GM19468 (cell line): ENCODE measurements around the gene ANGEL2.
"Not testable (repeated sequence)": the region's sequence is repeated elsewhere in the genome, so short reads cannot be mapped to it uniquely, and the experiment has no call there.

ENCODE experiments used
- ATAC-seq: cut with Tn5 transposase; IDR thresholded peaks from one replicate; pipeline ENCODE4 v1.9.1; 2021; ENCODE audit warnings: mild to moderate bottlenecking, moderate library complexity, moderate number of reproducible peaks; ENCODE audit not compliant: unreplicated experiment; ENCODE audit errors: extremely low read depth

ANGEL2 gene

DNA sequence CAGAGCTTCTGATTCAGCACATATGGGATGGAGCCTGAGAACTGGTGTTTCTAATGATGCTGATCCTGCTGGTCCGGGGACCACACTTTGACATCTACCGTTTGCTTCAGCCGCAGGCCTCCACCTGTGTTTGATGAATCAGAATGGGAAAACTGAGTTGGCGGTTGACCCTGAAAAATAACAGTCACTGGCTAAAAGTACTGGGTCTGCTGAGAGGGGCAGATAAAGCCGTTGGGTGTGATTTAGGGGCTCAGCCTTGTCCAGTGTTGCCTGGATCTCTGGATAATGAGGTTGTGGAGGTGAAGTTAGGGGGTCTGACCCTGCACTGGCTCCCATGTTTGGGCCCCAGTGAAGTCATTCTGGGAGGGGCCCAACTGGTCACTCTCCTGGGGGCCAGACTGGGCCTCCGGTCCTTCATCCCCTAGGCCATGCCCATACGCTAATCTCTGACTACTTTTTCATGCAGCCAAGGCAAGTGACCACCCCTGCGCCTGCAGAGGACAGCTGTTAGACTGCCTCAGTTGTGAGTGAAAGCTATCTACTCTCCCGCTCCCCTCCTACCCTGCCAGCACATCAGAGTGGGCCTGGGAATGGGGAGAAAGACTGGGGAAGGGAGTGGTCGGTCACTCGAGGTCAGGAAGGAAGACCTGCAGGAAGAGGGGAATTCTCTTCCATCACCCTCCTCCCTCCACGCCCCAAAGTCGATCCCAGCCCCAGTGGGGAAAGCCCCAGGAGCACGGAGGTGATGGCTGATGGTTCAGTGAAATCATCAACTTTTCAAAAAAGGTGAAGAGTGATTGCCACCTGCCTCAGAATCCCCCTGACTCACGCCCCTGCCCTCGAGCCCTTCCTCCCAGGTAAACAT lies 37.7 kb downstream of the ANGEL2 start:
- peak; percentile 24 for ATAC-seq

DNA sequence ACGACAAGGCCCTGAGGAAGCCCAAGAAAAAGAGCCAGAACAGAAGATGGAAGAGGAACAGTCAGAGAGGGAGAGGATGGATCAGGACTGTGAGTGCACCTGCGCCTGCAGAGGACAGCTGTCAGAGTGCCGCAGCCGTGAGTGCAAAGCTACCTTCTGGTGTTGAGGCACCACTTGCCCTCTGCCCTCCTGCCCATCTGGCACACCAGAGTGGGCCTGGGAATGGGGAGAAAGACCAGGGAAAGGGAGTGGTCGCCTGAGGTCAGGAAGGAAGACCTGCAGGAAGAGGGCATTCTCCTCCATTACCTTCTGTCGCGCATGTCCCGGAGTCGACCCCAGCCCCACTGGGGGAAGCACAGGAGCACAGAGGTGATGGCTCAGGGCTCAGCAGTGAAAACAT lies 39.1 kb downstream of the ANGEL2 start:
- ATAC-seq, result no peak

DNA sequence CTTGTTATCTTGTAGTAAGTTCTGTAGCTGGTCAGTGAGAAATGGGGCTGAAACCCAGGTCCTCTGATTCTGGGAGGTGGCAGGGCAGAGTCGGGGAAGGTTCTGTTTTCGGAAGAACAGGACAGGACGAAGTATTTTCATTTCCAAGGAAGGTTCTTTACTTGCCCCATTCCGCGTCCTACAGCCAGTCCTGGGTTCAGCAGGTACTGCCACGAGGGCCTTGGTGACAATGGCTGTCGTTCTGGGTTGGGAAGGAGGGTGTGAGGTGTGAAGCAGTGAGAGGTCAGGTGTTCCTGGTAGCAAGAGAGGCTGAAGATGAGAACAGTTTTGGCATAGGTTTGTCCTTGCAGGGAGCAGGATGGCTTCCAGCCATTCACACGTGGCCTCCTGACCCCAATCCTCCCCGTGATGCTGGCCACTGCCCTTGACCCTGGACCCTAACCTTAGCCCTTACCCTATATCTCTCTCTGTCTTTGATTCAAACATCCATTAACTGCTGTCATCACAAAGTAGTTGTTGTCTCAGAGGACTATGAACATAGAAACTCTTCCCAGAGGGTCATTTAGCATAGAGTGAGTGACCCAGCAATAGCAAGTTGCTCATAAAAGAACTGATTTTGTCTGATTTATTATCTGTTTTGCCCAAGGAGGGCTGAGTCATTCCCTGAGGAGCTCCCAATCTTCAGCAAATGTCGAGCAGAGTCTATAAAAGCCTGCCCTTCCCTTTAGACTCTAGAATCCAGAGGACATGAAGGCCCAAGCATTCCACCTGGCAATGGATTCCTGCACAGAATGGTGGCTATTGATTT lies 40.4 kb downstream of the ANGEL2 start:
- no peak for ATAC-seq

DNA sequence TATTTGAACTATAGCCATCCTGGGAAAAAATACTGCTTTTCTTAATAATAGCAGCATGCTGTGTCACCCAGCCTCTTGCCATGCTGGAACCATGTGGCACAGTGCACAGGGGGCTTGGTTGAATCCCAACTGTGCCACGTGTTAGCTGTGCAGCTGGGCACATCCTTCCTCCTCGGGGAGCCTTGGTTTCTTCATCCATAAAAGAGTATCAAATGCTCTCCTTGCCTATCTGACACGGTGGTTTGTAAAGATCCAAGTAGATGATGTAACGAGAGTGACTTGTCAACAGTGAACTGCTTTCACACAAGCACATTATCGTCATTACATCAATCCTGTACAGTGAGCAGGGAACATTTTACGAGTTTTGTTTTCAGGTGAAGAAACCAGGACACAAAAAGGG lies 41.0 kb downstream of the ANGEL2 start:
- no peak for ATAC-seq

DNA sequence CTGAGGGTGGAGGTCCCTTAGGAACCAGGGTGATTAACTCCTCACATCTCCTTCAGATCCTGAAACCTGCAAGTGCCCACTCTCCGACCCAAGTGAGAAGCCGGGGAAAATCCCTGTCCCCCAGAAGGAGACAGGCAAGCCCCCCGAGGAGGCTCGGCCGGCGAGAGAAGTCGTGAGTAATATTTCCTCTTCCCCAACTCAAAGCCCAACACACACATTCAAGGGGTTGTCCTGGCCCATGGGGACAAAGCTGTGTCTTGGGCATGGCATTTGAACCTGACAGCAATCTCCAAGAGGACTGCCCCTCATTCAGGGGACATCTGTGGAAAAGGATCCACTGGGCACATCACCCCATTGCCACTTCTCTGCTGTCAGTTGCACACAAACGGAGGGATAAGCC lies 41.8 kb downstream of the ANGEL2 start:
- ATAC-seq, result no peak

- ATAC-seq, result no peak
These were observed 42.2 kb downstream of the ANGEL2 start for GRCh38 chr1:212973426-212973825.

GRCh38 chr1:212971312-212971711 lies 44.4 kb downstream of the ANGEL2 start:
- no peak for ATAC-seq

GRCh38 chr1:212970085-212970484 lies 45.6 kb downstream of the ANGEL2 start:
- ATAC-seq, result no peak

- no peak for ATAC-seq
These were observed 47.3 kb downstream of the ANGEL2 start for GRCh38 chr1:212968368-212968863.

DNA sequence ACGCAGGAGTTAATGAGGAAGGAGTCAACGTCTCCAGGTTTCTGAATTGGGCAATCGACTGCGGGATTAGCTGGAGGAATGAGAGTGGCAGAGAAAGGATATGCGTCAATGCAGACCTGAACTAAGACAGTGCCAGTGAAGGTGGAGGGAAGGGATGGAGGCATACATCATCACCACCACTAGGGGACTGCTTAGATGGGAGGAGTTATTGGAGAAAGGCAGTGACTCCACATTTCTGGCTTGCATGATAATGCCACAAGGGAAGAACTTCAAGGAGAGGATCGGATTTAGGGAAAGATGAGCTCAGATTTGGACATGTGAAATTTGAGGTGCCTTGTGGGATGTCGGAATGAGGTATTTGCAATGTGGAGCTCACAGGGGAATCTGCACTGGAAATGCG lies 47.9 kb downstream of the ANGEL2 start:
- ATAC-seq, result no peak

DNA sequence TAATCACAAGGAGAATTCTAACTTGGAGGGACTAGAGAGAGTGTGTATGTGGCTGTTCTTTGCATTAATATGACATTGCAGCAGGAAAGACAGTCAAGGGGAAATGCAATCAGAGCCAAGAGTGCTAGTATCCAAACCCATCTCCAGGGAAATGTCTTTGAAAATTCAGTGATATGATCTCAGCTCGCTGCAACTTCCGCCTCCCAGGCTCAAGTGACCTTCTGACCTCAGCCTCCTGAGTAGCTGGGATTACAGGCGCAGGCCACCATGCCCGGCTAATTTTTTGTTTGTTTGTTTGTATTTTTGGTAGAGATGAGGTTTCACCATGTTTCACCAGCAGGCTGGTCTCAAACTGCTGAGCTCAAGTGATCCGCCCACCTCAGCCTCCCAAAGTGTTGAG lies 49.1 kb downstream of the ANGEL2 start:
- no peak for ATAC-seq

GRCh38 chr1:212964993-212965392 lies 50.7 kb downstream of the ANGEL2 start:
- ATAC-seq, result not testable (repeated sequence)

GRCh38 chr1:212964102-212964501 lies 51.6 kb downstream of the ANGEL2 start:
- no peak for ATAC-seq

DNA sequence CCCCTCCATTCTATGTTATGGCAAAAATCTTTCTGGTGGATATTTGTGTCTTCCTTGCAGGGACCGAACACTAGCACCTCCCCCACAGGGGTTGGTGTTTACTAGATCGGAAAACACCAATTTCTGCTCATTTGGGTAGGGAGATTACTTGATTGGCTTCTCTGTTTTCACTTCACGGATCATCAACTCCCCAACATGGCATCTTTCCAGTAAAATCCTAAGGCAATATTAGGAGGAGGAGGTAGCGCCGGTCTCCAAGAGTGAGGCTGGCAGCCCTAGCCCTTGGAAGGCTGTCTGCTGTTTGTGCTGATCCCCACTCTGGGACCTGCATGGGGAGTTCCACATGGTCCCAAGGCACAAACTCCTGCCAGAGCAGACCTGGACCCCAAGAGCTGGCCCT lies 53.2 kb downstream of the ANGEL2 start:
- ATAC-seq, result no peak

- no peak for ATAC-seq
These were observed 54.7 kb downstream of the ANGEL2 start for GRCh38 chr1:212960932-212961331.

- peak; percentile 74 for ATAC-seq
These were observed 56.1 kb downstream of the ANGEL2 start for GRCh38 chr1:212959266-212960220.

GRCh38 chr1:212958175-212958574 lies 57.5 kb downstream of the ANGEL2 start:
- no peak for ATAC-seq

- ATAC-seq, result no peak
These were observed 58.1 kb downstream of the ANGEL2 start for GRCh38 chr1:212957546-212957945.

DNA sequence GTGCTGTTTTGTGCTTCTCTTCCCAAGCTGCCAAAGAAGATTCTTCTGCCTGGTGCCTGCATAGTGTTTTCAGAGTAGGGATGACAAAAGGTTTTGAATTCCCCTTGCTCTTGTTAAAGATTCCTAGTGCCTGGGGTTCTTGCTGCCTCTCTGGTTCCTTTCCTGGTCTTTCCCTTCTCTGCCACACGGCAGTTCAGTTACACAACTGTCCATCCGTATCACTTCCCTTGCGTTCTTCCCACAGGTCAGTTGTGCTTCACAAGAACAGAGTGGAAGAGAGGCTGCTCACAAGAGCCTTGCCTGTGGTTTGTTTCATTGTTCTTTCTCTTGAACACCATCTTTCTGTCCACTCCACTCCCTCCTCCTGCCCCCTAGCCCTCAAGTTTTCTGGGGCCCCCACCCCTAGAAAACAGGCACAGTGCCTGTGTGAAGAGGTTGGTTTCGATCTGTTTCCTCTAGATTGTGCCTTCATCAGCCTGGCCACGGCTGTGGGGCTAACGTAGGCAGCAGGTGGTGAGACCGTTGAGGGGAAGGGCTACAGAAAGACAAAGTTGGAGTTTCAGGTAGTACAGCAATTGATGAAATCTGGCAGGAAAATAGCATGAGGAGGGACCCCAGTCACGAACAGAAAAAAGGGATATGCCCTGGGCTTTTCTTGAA lies 59.6 kb downstream of the ANGEL2 start:
- ATAC-seq, result no peak

GRCh38 chr1:212955098-212955497 lies 60.6 kb downstream of the ANGEL2 start:
- no peak for ATAC-seq
